ENCODE results near the gene TMEM106B.

TMEM106B gene

GRCh38 chr7:12239806-12240205, 28.7 kb downstream of the TMEM106B start:
- TF ChIP-seq, protein P1, sequence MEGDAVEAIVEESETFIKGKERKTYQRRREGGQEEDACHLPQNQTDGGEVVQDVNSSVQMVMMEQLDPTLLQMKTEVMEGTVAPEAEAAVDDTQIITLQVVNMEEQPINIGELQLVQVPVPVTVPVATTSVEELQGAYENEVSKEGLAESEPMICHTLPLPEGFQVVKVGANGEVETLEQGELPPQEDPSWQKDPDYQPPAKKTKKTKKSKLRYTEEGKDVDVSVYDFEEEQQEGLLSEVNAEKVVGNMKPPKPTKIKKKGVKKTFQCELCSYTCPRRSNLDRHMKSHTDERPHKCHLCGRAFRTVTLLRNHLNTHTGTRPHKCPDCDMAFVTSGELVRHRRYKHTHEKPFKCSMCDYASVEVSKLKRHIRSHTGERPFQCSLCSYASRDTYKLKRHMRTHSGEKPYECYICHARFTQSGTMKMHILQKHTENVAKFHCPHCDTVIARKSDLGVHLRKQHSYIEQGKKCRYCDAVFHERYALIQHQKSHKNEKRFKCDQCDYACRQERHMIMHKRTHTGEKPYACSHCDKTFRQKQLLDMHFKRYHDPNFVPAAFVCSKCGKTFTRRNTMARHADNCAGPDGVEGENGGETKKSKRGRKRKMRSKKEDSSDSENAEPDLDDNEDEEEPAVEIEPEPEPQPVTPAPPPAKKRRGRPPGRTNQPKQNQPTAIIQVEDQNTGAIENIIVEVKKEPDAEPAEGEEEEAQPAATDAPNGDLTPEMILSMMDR (IDR thresholded peaks at IDR 0.05; ENCODE audit: borderline replicate concordance, insufficient read depth, low read depth, low read length), result no peak
- H3K4me3 ChIP-seq (ENCODE audit: low read depth, low read length), result no peak overlapping the region

GRCh38 chr7:12244129-12244528, 33.0 kb downstream of the TMEM106B start:
- TF ChIP-seq, protein P1 (IDR thresholded peaks at IDR 0.05; ENCODE audit: borderline replicate concordance, insufficient read depth, low read depth, low read length), result 0 out of 2 replicates have a peak, but pooled peaks have one; percentile 25
- H3K4me3 ChIP-seq (ENCODE audit: low read depth, low read length), result no peak overlapping the region

DNA sequence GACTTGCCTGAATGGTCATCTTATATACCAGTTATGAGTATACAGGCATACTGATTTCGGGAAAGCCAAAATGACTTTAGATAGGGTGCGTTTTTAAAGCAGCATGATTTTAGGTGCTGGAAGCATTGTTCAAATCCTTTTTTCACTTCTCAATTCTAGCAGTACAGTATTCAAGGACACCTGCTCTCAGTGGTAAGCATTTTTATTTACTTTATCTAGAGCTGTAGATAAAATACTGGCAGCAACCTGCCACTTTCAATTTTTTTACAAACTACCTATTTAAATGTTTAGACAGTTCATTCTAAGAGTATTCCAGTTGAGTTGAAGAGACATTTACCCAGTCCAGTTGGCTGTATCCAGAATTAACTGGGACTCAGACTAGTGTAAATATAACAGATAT, 33.6 kb downstream of the TMEM106B start:
- TF ChIP-seq, protein P1 (IDR thresholded peaks at IDR 0.05; ENCODE audit: borderline replicate concordance, insufficient read depth, low read depth, low read length), result no peak
- H3K4me3 ChIP-seq (ENCODE audit: low read depth, low read length), result no peak overlapping the region

GRCh38 chr7:12249706-12250105, 38.6 kb downstream of the TMEM106B start:
- TF ChIP-seq, protein P1 (IDR thresholded peaks at IDR 0.05; ENCODE audit: borderline replicate concordance, insufficient read depth, low read depth, low read length), result no peak
- H3K4me3 ChIP-seq (ENCODE audit: low read depth, low read length), result no peak overlapping the region

DNA sequence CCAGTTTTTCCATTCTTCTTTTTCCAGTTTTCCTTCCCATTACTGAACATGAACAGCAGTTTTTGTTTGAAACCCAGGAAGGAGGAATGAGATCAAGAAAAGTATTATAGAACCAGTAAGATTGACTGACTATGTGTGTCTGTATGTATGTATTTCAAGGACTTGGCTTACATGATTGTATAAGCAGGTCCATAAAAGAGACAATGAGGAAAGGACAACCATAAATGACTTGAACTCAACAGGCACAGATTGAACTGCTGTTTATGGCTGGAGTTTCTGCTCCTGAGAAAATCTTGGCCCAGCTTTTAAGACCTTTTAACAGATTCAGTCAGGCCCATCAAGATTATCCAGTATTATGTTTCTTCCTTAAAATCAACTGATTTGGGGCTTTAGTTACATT, 39.1 kb downstream of the TMEM106B start:
- no peak overlapping the region for H3K4me3 ChIP-seq (ENCODE audit: low read depth, low read length)
- TF ChIP-seq, protein P1 (IDR thresholded peaks at IDR 0.05; ENCODE audit: borderline replicate concordance, insufficient read depth, low read depth, low read length), result no peak

GRCh38 chr7:12256090-12256489, 45.0 kb downstream of the TMEM106B start:
- TF ChIP-seq, protein P1 (IDR thresholded peaks at IDR 0.05; ENCODE audit: borderline replicate concordance, insufficient read depth, low read depth, low read length), result no peak
- no peak overlapping the region for H3K4me3 ChIP-seq (ENCODE audit: low read depth, low read length)

GRCh38 chr7:12257582-12257981, 46.5 kb downstream of the TMEM106B start:
- TF ChIP-seq, protein P1 (IDR thresholded peaks at IDR 0.05; ENCODE audit: borderline replicate concordance, insufficient read depth, low read depth, low read length), result no peak
- no peak overlapping the region for H3K4me3 ChIP-seq (ENCODE audit: low read depth, low read length)
